SU-DHL-6 (cell line): ENCODE results near the gene TANC2.

ENCODE experiments used
- H2AFZ ChIP-seq: fragments of 200-600 bp; sonication (generic); 2 replicates; pipeline ENCODE4 v1.6.1; 2014; ENCODE audit warnings: low read depth, mild to moderate bottlenecking, moderate library complexity, mixed read lengths, antibody characterized with exemption, low read length; ENCODE audit not compliant: severe bottlenecking
- H3F3A ChIP-seq: fragments of 200-600 bp; shearing (Covaris generic); 2 replicates; pipeline ENCODE4 v1.6.0; 2016; ENCODE audit warnings: antibody characterized with exemption, mild to moderate bottlenecking; ENCODE audit not compliant: insufficient read depth
- H3K27ac ChIP-seq: fragments of 200-600 bp; sonication (generic); 2 replicates; pipeline ENCODE4 v1.5.1; 2016; ENCODE audit warnings: low read depth, mild to moderate bottlenecking, low read length, moderate library complexity, mixed read lengths
- H3K27me3 ChIP-seq: fragments of 200-600 bp; sonication (generic), shearing (Covaris generic); 2 replicates; pipeline ENCODE4 v1.6.0; 2014; ENCODE audit warnings: mild to moderate bottlenecking, low read length
- H3K36me3 ChIP-seq: fragments of 200-600 bp; sonication (generic); 2 replicates; pipeline ENCODE4 v1.6.1; 2014; ENCODE audit warnings: mild to moderate bottlenecking, low read length, mixed read lengths
- H3K4me2 ChIP-seq: fragments of 300-600, 200-600 bp; shearing (Covaris generic), sonication (generic); 2 replicates; pipeline ENCODE4 v1.6.0; 2014; ENCODE audit warnings: low read length, low read depth, mild to moderate bottlenecking; ENCODE audit not compliant: poor library complexity, severe bottlenecking
- H3K4me3 ChIP-seq: fragments of 200-600 bp; sonication (generic); 2 replicates; pipeline ENCODE4 v1.5.1; 2014; ENCODE audit warnings: antibody characterized with exemption, low read length, mild to moderate bottlenecking, mixed read lengths; ENCODE audit not compliant: insufficient read depth, poor library complexity, severe bottlenecking
- H3K79me2 ChIP-seq: fragments of 200-600 bp; sonication (generic); 2 replicates; pipeline ENCODE4 v1.6.1; 2014; ENCODE audit warnings: mild to moderate bottlenecking, low read length, moderate library complexity; ENCODE audit not compliant: insufficient read depth
- H3K9ac ChIP-seq: fragments of 200-600 bp; sonication (generic); 2 replicates; pipeline ENCODE4 v1.7.0; 2014; ENCODE audit warnings: mild to moderate bottlenecking, low read length
- H3K9me2 ChIP-seq: fragments of 200-600 bp; sonication (generic); replicated peaks from 2 replicates; pipeline ENCODE4 v1.6.1; 2014; ENCODE audit warnings: low read length; ENCODE audit not compliant: insufficient read depth
- H3K9me3 ChIP-seq: fragments of 200-600 bp; sonication (generic); 2 replicates; pipeline ENCODE4 v1.6.1; 2014; ENCODE audit warnings: low read length, mixed read lengths; ENCODE audit not compliant: insufficient read depth
- H4K20me1 ChIP-seq: fragments of 200-600 bp; sonication (generic); 2 replicates; pipeline ENCODE4 v1.6.1; 2014; ENCODE audit warnings: low read depth, mild to moderate bottlenecking, antibody characterized with exemption, low read length, moderate library complexity, mixed read lengths
- CTCF ChIP-seq: fragments of 200-600 bp; sonication (generic); IDR thresholded peaks from one replicate; pipeline ENCODE4 v1.5.1; 2017; ENCODE audit warnings: antibody characterized with exemption, mild to moderate bottlenecking, low read length, moderate library complexity; ENCODE audit not compliant: insufficient read depth, poor library complexity, severe bottlenecking
- EZH2phosphoT487 ChIP-seq: fragments of 200-600 bp; sonication (generic), shearing (Covaris generic); conservative IDR thresholded peaks from 2 replicates; pipeline ENCODE4 v1.6.1; 2018; ENCODE audit warnings: mild to moderate bottlenecking, antibody characterized with exemption, low read length, moderate library complexity, mixed read lengths

TANC2 gene

DNA sequence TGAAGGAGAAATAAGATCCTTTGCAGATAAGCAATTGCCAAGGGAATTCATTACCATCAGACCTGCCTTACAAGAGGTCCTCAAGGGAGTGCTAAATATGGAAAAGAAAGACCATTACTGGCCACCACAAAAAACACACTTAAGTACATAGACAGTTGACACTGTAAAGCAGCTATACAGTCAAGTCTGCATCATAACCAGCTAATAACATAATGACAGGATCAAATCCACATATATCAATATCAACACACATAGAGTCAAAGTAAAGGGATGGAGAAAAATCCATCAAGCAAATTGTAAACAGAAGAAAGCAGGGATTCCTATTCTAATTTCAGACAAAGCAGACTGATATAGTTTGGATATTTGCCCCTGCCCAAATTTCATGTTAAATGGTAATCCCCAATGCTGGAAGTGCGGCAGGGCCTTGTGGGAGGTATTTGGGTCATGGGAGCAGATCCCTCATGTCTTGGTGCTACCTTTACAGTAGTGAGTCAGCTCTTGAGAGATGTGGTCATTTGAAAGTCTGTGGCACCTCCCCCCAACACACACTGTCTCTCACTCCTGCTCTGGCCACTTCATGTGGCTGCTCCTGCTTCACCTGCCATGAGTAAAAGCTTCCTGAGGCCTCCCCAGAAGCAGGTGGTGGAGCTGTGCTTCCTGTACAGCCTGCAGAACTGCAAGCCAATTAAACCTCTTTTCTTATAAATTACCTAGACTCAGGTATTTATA lies 32.8 kb downstream of the TANC2 start:
- no peak overlapping the region for H3K4me2 ChIP-seq
- H3K9ac ChIP-seq, result no peak overlapping the region
- TF ChIP-seq EZH2phosphoT487 (no peak), CTCF (no peak)
- H3K36me3 ChIP-seq, result no peaks in the 10 kb centered on the region
- no peaks in the 10 kb centered on the region for H3K9me3 ChIP-seq
- no peak overlapping the region for H3K4me3 ChIP-seq
- no peaks in the 10 kb centered on the region for H3F3A ChIP-seq
- H3K27me3 ChIP-seq, result no peaks in the 10 kb centered on the region
- no peaks in the 10 kb centered on the region for H3K9me2 ChIP-seq
- no peaks in the 10 kb centered on the region for H3K79me2 ChIP-seq
- no peaks in the 10 kb centered on the region for H4K20me1 ChIP-seq
- no peak overlapping the region for H2AFZ ChIP-seq
- H3K27ac ChIP-seq, result no peak overlapping the region

GRCh38 chr17:62999736-63000135 lies 33.7 kb downstream of the TANC2 start:
- H3K79me2 ChIP-seq, result no peaks in the 10 kb centered on the region
- H3K4me2 ChIP-seq, result no peak overlapping the region
- no peaks in the 10 kb centered on the region for H3F3A ChIP-seq
- no peak overlapping the region for H2AFZ ChIP-seq
- no peaks in the 10 kb centered on the region for H3K36me3 ChIP-seq
- H3K27ac ChIP-seq, result no peak overlapping the region
- TF ChIP-seq EZH2phosphoT487 (no peak), CTCF (no peak)
- H4K20me1 ChIP-seq, result no peaks in the 10 kb centered on the region
- no peaks in the 10 kb centered on the region for H3K9me2 ChIP-seq
- H3K9ac ChIP-seq, result no peak overlapping the region
- H3K27me3 ChIP-seq, result no peaks in the 10 kb centered on the region
- H3K9me3 ChIP-seq, result no peaks in the 10 kb centered on the region
- no peak overlapping the region for H3K4me3 ChIP-seq

DNA sequence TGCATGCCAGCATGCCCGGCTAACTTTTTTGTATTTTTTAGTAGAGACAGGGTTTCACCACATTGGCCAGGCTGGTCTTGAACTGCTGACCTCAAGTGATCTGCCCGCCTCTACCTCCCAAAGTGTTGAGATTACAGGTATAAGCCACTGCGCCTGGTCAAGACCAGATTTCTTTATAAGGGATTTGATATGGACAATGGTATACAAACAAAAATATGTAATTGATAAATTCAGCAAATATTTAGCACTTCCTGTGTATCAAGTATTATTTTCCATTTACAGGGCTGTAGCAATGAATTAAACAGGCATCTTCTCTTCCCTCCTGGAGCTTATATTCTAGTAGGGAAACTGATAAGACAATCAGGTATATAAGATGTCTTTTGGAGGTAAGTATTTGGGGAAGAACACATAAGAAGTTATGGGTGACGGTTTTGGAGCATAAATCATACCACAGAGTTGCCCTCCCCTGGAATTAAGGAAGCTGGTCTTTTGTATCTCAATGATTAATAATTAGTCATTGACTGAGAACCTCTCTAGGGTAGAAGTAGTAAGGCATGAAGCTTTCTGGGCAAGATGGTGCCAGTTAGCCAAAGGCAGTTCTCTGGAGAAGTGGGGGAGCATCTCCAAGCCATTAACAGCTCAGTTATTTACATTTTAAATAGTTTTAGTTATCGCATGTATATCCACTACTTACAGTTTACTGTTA lies 35.8 kb downstream of the TANC2 start:
- no peaks in the 10 kb centered on the region; the same call in 1 of the 2 replicates for H4K20me1 ChIP-seq
- H3K79me2 ChIP-seq, result no peaks in the 10 kb centered on the region
- no peak overlapping the region for H2AFZ ChIP-seq
- no peak overlapping the region for H3K4me2 ChIP-seq
- H3F3A ChIP-seq, result no peaks in the 10 kb centered on the region
- no peak overlapping the region for H3K27ac ChIP-seq
- no peaks in the 10 kb centered on the region for H3K36me3 ChIP-seq
- TF ChIP-seq CTCF (no peak), EZH2phosphoT487 (no peak)
- no peaks in the 10 kb centered on the region for H3K9me2 ChIP-seq
- H3K4me3 ChIP-seq, result no peak overlapping the region
- H3K27me3 ChIP-seq, result no peaks in the 10 kb centered on the region
- H3K9ac ChIP-seq, result no peak overlapping the region
- no peaks in the 10 kb centered on the region for H3K9me3 ChIP-seq
